ENCODE measurements around the gene CHTF18.
"Not testable (repeated sequence)": the region's sequence is repeated elsewhere in the genome, so short reads cannot be mapped to it uniquely, and the experiment has no call there.

The CHTF18 gene

DNA sequence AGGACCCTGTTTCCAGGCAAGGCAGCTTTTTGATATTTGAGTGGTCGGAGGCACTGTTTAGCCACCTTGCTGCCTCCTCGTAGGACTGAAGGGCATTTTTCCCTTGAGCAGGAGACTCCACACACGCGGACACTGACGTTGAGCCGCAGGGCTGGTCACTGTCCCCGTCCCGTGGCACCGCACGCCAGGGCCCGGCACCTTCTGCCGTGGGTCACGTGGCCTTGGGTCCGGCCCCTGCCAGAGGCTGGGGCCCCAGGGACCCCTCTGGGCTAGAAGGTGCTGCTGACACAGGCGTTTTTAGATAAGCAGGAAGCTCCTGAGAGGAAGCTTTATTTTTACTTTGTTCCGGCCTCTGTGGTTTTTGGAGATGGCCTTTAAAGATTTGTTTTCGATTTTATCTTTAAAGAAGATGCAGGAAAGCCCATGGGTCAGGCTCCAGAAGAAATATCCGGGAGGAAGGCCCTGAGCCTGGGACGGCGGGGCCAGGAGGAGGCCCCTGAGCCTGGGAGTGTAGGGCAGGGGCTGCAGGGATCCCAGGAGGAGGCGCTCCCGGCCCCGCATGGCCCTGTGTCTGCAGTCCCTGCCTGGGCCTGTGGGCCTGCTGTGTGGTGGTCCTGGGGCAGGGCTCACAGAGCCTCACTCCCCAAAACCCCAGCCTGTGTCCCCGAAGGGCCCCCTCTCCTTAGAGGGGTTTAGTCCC is 42.6 kb downstream of the CHTF18 start:
- POLR2A ChIA-PET (ENCODE audit: low non-redundant PET): no interaction called here
- DNase-seq (ENCODE audit: low spot score): no peak
- H3K27ac ChIP-seq: no peak overlapping the region
- TF ChIP-seq CTCF (conservative IDR thresholded peaks at IDR 0.05; ENCODE audit: low read depth): no peak
- CTCF ChIA-PET: interaction anchor here (0.6 kb wide), 1 partner anchor 184 kb away, joined by 3 read pairs; no protein-coding TSS in a partner anchor

DNA sequence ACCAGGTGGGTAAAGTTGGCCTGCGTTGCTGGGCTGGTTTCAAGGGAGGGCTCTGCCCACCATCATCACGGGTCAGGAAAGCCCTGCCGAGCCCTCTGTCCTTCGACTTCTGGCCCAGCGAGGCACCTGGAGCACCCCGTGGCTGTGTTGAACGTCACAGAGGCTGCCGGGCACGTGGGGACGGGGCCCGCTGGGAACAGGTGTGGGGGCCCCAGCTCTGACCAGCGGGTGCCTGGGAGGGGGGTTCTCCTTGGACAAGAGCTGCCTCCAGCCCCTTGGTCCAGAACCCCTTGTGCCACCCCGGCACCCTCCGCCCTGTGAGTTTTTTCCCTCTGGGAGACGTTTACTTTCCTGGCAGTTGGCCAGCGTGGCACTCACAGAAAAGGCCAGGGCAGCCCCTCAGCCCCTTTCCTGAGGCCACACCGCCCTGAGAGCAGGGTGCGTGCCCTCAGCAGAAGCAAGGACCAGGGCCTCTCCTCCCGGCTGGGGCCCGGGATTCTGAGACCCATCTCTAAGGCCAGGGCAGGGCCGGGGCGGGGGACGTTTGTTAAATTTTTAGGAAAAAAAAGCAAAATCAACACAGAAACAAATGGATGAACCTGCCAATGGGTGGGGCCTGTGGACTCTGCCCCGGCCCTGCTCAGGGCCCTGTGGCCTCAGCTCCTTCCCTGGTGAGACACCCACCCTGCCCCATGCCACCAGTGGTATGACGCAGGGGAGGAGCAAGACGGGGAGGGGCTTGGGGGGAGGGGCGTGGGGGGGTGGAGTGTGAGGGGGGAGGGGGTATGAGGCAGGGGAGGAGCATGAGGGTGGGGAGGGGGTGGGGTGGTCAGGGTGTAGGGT is 43.4 kb downstream of the CHTF18 start:
- CTCF ChIA-PET: no interaction called here
- DNase-seq (ENCODE audit: low spot score): no peak
- TF ChIP-seq CTCF (conservative IDR thresholded peaks at IDR 0.05; ENCODE audit: low read depth): no peak
- POLR2A ChIA-PET (ENCODE audit: low non-redundant PET): no interaction called here
- H3K27ac ChIP-seq: no peak overlapping the region

DNA sequence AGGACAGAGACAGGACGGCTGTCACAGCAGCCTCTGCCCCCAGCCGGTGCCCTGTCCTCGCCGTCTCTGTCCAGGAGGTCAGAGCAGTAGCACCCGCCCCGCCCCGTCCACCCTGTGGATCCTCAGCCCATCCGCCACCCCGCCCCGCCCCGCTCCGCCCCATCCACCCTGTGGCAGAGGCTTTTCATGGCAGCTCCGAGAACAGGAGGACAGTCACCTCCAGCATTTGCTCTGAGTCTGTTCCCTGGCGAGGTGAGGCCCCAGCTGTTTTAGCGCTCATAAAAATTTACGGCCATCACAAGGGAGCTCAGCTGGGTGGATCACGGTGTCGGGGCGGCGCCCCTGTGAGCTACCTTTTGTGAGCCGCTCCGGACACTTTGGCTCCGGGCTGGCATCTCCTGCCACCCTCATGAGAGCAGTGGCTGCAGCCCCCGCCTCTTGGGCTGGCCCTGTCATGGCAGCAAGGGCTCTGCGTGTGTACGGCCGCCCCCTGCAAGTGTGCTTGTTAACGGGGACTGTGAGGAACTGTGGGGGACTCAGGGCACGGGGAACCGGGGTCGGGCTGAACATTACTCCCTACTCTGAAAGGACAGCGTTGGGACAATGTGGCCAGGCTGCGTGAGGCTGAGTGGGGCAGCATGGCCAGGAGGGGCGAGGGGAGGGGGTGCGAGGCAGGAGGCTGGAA is 44.4 kb downstream of the CHTF18 start:
- no peak overlapping the region for H3K27ac ChIP-seq
- ChIA-PET CTCF (no interaction called here), POLR2A (ENCODE audit: low non-redundant PET) (no interaction called here)
- no peak for DNase-seq (ENCODE audit: low spot score)
- no peak for TF ChIP-seq CTCF (conservative IDR thresholded peaks at IDR 0.05; ENCODE audit: low read depth)

DNA sequence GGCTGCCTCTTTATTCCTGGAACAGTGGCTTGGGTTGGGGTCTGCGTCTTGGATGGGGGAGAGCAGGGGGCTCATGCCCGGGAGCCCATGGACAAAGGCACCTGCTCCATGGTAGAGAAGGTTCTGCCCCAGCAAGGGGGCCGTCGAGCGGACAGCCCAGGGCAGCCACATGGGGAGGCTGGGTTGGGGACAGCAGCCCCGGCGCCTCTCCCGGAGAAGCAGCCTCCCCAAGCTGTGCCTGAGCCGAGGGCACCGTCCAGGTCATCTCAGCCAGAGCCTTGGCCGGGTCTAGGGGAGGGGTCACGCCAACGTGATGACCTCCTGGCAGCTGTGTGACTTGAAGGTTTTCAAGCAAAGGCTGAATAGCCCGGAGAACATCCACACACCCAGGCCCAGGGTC is 45.0 kb downstream of the CHTF18 start:
- TF ChIP-seq CTCF (conservative IDR thresholded peaks at IDR 0.05; ENCODE audit: low read depth): no peak
- ChIA-PET POLR2A (ENCODE audit: low non-redundant PET) (no interaction called here), CTCF (no interaction called here)

DNA sequence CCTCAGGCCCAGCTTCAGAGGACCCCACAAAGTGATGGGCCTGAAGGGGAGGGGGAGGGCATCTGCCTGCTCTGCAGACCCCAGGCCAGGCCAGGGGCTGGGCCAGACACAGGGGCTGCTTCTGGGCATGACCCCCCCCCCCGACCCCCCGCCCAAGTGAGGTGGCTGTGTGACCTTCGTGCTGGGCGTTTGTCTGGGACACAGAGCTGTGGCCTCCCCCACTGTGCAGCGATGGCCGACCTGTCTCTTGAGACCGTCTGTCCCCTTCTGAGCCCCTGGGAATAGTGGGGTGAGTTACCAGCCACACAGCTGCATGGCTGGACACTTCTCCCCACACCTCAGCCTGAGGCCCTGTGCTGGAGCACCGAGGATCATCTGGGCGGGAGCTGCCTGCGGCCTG is 47.0 kb downstream of the CHTF18 start:
- no peak overlapping the region for H3K27ac ChIP-seq
- ChIA-PET POLR2A (ENCODE audit: low non-redundant PET) (no interaction called here), CTCF (no interaction called here)
- DNase-seq (ENCODE audit: low spot score): no peak
- no peak for TF ChIP-seq CTCF (conservative IDR thresholded peaks at IDR 0.05; ENCODE audit: low read depth)

More for the DNA sequence above, 45.0 kb downstream of the CHTF18 start:
- no peak overlapping the region for H3K27ac ChIP-seq
- DNase-seq (ENCODE audit: low spot score): no peak

DNA sequence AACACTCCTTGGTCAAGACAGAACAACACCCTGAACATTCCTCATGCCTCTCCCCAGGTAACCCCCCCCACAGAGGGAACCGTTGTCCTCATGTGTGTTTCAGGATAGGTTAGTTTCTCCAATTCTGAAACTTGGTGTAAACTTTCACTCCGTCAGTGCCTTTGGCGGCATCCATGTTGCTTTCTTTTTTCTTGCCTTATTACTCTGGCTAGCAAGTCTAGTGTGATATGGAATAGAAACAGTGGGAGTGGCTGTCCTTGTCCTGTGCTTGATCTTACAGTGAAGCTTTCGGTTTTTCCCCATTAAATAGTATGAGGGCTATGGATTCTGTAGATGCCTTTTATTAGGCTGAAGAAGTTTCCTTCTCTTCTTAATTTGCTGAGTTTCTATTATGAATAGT is 47.8 kb downstream of the CHTF18 start:
- POLR2A ChIA-PET (ENCODE audit: low non-redundant PET): no interaction called here
- no peak for TF ChIP-seq CTCF (conservative IDR thresholded peaks at IDR 0.05; ENCODE audit: low read depth)
- CTCF ChIA-PET: no interaction called here
- DNase-seq (ENCODE audit: low spot score): no peak
- H3K27ac ChIP-seq: no peak overlapping the region

GRCh38 chr16:836822-837221 is 48.4 kb downstream of the CHTF18 start:
- CTCF ChIA-PET; DNase-seq (ENCODE audit: low spot score); POLR2A ChIA-PET (ENCODE audit: low non-redundant PET); H3K27ac ChIP-seq: not testable (repeated sequence)

Measured in RWPE1 (cell line).